ENCODE data around the gene FOXB1.

- TF ChIP-seq POLR2AphosphoS5 (IDR thresholded peaks at IDR 0.05) (no peak), CTCF (IDR thresholded peaks at IDR 0.05) (no peak), POLR2A (IDR thresholded peaks at IDR 0.05; ENCODE audit: low read depth) (no peak), EP300 (IDR thresholded peaks at IDR 0.05) (no peak)
These were observed 10.9 kb upstream of the FOXB1 start for GRCh38 chr15:59993041-59993750.

Data from esophagus muscularis mucosa (tissue), 4 donors.